ENCODE data around the gene PCBP1.

The PCBP1 gene

DNA sequence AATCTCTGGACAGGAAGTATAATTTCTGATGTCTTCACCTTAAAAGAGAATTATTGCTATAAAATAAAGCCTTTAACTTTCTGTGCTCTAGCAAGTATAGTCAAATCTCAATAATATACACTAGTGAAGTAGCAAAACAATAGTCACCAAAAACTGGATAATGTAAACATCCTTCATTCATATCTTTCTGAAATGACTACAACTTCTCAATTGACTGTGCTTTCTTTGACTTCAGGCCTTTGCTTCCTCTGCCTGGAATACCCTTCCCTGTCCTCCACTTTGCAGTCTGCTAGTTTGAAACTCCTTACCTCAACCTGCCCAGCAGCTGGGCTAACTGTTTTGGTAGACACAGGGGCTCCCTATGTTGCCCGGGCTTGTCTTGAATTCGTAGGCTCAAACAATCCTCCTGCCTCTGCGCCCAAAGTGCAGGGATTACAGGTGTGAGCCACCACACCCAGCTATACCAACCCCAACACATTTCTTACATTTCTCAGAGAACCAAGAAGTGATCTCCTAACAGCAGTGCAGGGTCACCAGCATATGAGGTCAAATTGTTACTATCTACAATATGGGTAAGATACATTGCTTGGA is 6.6 kb upstream of the PCBP1 start:
- TF ChIP-seq CTCF (IDR thresholded peaks at IDR 0.05; ENCODE audit: borderline replicate concordance, insufficient read depth, low read depth, low read length), result no peak

GRCh38 chr2:70081221-70081620 is 6.1 kb upstream of the PCBP1 start:
- no peak for TF ChIP-seq CTCF (IDR thresholded peaks at IDR 0.05; ENCODE audit: borderline replicate concordance, insufficient read depth, low read depth, low read length)
- no peak overlapping the region for H3K4me3 ChIP-seq (ENCODE audit: low read depth, low read length)

More for the DNA sequence above, 6.6 kb upstream of the PCBP1 start:
- H3K4me3 ChIP-seq (ENCODE audit: low read depth, low read length), result no peak overlapping the region

- H3K4me3 ChIP-seq (ENCODE audit: low read depth, low read length), result no peak overlapping the region
- TF ChIP-seq CTCF (IDR thresholded peaks at IDR 0.05; ENCODE audit: borderline replicate concordance, insufficient read depth, low read depth, low read length), result no peak
Observed at GRCh38 chr2:70083344-70084156, 3.7 kb upstream of the PCBP1 start.

GRCh38 chr2:70084973-70085710 is 2.1 kb upstream of the PCBP1 start:
- no peak for TF ChIP-seq CTCF (IDR thresholded peaks at IDR 0.05; ENCODE audit: borderline replicate concordance, insufficient read depth, low read depth, low read length)
- peak overlapping the region; percentile 38 for H3K4me3 ChIP-seq (ENCODE audit: low read depth, low read length)

DNA sequence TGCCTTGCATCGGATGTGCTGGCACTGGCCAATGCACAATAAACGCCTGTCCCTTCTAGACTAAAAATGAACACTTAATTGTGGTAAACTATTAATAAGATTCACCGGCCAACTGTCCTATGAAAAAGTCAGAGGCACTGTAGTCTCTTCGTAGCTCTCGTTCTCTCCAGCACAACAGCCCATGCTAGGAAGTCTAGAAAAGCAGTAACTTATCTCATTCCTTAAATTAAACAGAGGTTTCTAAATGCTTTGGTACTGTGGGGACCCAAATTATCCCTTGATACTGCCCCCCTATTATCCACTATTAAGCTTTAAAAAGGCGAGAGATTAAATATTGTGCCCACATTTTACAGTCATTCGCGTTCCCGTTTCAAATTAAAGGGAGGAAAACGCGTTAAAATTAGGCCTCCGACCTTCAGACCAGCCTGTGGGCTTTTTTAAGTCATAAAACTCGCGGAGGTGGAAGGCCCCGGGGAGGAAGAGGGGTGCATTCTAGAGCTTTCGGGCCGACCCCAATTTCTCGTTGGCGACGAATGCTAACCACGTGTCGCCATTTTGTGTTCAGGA is 1.5 kb upstream of the PCBP1 start:
- no peak for TF ChIP-seq CTCF (IDR thresholded peaks at IDR 0.05; ENCODE audit: borderline replicate concordance, insufficient read depth, low read depth, low read length)
- peak overlapping the region; percentile 53 for H3K4me3 ChIP-seq (ENCODE audit: low read depth, low read length)

GRCh38 chr2:70086278-70086837 is 919 bp upstream of the PCBP1 start:
- peak overlapping the region; percentile 53 for H3K4me3 ChIP-seq (ENCODE audit: low read depth, low read length)
- no peak for TF ChIP-seq CTCF (IDR thresholded peaks at IDR 0.05; ENCODE audit: borderline replicate concordance, insufficient read depth, low read depth, low read length)
